SK-N-SH (cell line): Measurements from ENCODE around the gene PDE8A. TPM values are rescaled to one million over a fixed set of nuclear protein-coding genes. Genes with fewer than 3 reads are reported as not detected.
A peak's percentile ranks its signal among the peaks of the same experiment; 100 is the strongest.

Experiments
- CTCF ChIA-PET: fragments of 300-600, 350-600 bp; formaldehyde crosslinking; extraction: SDS; loops from one replicate; lab custom pipeline; 2021; lab: Yijun Ruan, JAX
- POLR2A ChIA-PET: fragments of 350-600 bp; sonication (Branson Sonifier 250); formaldehyde crosslinking; extraction: SDS; loops from one replicate; lab custom pipeline; 2020; ENCODE audit warnings: antibody characterized with exemption, inconsistent platforms; lab: Yijun Ruan, JAX
- DNase-seq: peaks from one replicate; pipeline ENCODE4 v3.0.0; 2012
- H2AFZ ChIP-seq: fragments of 200-600 bp; sonication (generic); 2 replicates; pipeline ENCODE4 v1.8.1; 2016; ENCODE audit warnings: antibody characterized with exemption, mild to moderate bottlenecking, low read depth
- H3F3A ChIP-seq: fragments of 200-600 bp; sonication (generic); replicated peaks from 2 replicates; pipeline ENCODE3; 2016; ENCODE audit warnings: antibody characterized with exemption, mild to moderate bottlenecking; ENCODE audit not compliant: insufficient read depth
- H3K27ac ChIP-seq, 2 experiments: fragments of 200-500 bp in 1 of 2; fragments of 200-600 bp in 1 of 2; sonication (Bioruptor generic) in 1 of 2; sonication (generic), shearing (Covaris generic) in 1 of 2; 2 replicates each; pipeline versions ENCODE4 v1.5.1 to v1.6.1; 2014 to 2016; ENCODE audit warnings: low read depth in 2 of 2, inconsistent platforms in 1 of 2, low read length in 1 of 2, mild to moderate bottlenecking in 1 of 2, mixed read lengths in 1 of 2
- H3K27me3 ChIP-seq: fragments of 200-600 bp; sonication (generic), shearing (Covaris generic); 2 replicates; pipeline ENCODE4 v1.6.1; 2016; ENCODE audit warnings: mixed run types; ENCODE audit not compliant: insufficient read depth
- H3K36me3 ChIP-seq, 2 experiments: fragments of 200-500 bp in 1 of 2; fragments of 200-600 bp in 1 of 2; sonication (Bioruptor generic) in 1 of 2; sonication (generic) in 1 of 2; replicated peaks in 1 of 2; 2 replicates each; pipeline versions ENCODE3 to v1.5.1; 2014 to 2016; ENCODE audit warnings: low read length in 1 of 2, mild to moderate bottlenecking in 1 of 2; ENCODE audit not compliant: insufficient read depth in 2 of 2, control insufficient read depth in 1 of 2
- H3K4me1 ChIP-seq, 2 experiments: fragments of 200-500 bp in 1 of 2; fragments of 200-600 bp in 1 of 2; sonication (Bioruptor generic) in 1 of 2; sonication (generic), shearing (Covaris generic) in 1 of 2; 2 replicates each; pipeline versions ENCODE4 v1.5.1 to v1.6.1; 2014 to 2016; ENCODE audit warnings: low read depth in 1 of 2, low read length in 1 of 2, mixed run types in 1 of 2; ENCODE audit not compliant: insufficient read depth in 2 of 2, control insufficient read depth in 1 of 2
- H3K4me2 ChIP-seq: fragments of 200-600 bp; sonication (generic), shearing (Covaris generic); 2 replicates; pipeline ENCODE4 v1.6.1; 2017; ENCODE audit warnings: mixed run types
- H3K4me3 ChIP-seq, 2 experiments: fragments of 200-500 bp in 1 of 2; fragments of 200-600 bp in 1 of 2; sonication (Bioruptor generic) in 1 of 2; sonication (generic), shearing (Covaris generic) in 1 of 2; 2 replicates each; pipeline versions ENCODE4 v1.5.1 to v1.8.1; 2014 to 2016; ENCODE audit warnings: low read depth in 2 of 2, inconsistent platforms in 1 of 2, low read length in 1 of 2, mild to moderate bottlenecking in 1 of 2, mixed read lengths in 1 of 2, moderate library complexity in 1 of 2
- H3K79me2 ChIP-seq: fragments of 200-600 bp; sonication (generic); 2 replicates; pipeline ENCODE4 v1.8.1; 2017; ENCODE audit warnings: mild to moderate bottlenecking; ENCODE audit not compliant: insufficient read depth
- H3K9ac ChIP-seq: fragments of 200-600 bp; sonication (generic); 2 replicates; pipeline ENCODE4 v1.6.1; 2017; ENCODE audit warnings: mixed run types
- H3K9me2 ChIP-seq: fragments of 200-600 bp; sonication (generic); 2 replicates; pipeline ENCODE4 v1.6.1; 2017; ENCODE audit warnings: mixed run types
- H3K9me3 ChIP-seq: fragments of 200-600 bp; sonication (generic); 2 replicates; pipeline ENCODE4 v1.6.1; 2017; ENCODE audit warnings: mixed run types, mild to moderate bottlenecking, moderate library complexity
- H4K20me1 ChIP-seq: fragments of 200-600 bp; sonication (generic); 2 replicates; pipeline ENCODE4 v1.6.1; 2017; ENCODE audit warnings: mild to moderate bottlenecking, mixed run types; ENCODE audit not compliant: insufficient read depth
- CHD2 ChIP-seq: fragments of 150-350 bp; IDR thresholded peaks from 2 replicates; pipeline ENCODE4 v1.6.1; 2018; ENCODE audit warnings: low read length; ENCODE audit not compliant: partially characterized antibody
- EZH2phosphoT487 ChIP-seq: fragments of 200-600 bp; sonication (generic); IDR thresholded peaks from 2 replicates; pipeline ENCODE4 v1.6.1; 2017; ENCODE audit warnings: low read depth, mixed run types, mild to moderate bottlenecking, antibody characterized with exemption, moderate library complexity, borderline replicate concordance
- FOSL2 ChIP-seq: IDR thresholded peaks from 2 replicates; pipeline ENCODE4 v1.4.0; 2012; ENCODE audit warnings: low read depth, mild to moderate bottlenecking, moderate library complexity, borderline replicate concordance
- JUND ChIP-seq: IDR thresholded peaks from 2 replicates; pipeline ENCODE4 v1.4.0; 2012
- MEF2A ChIP-seq: IDR thresholded peaks from 2 replicates; pipeline ENCODE4 v1.4.0; 2012; ENCODE audit warnings: low read depth, borderline replicate concordance
- MXI1 ChIP-seq: IDR thresholded peaks from 2 replicates; pipeline ENCODE4 v1.6.1; 2012; ENCODE audit warnings: mild to moderate bottlenecking, low read depth, low read length, improper control_type of control experiment
- RAD21 ChIP-seq: IDR thresholded peaks from 2 replicates; pipeline ENCODE4 v1.6.1; 2012; ENCODE audit warnings: mild to moderate bottlenecking, low read length
- RCOR1 ChIP-seq: fragments of 150-350 bp; IDR thresholded peaks from 2 replicates; pipeline ENCODE4 v1.6.1; 2017; ENCODE audit warnings: antibody characterized with exemption, low read length
- TAF1 ChIP-seq: IDR thresholded peaks from 2 replicates; pipeline ENCODE4 v1.6.1; 2012; ENCODE audit warnings: low read depth, mild to moderate bottlenecking, low read length, moderate library complexity, borderline replicate concordance
- YY1 ChIP-seq: IDR thresholded peaks from 2 replicates; pipeline ENCODE4 v1.4.0; 2012; ENCODE audit warnings: low read depth, mild to moderate bottlenecking
- WGBS: methylation state at CpG from one replicate; pipeline ENCODE4 v1.1.6; 2017; ENCODE audit warnings: low lambda C conversion rate; 5-methylcytosine and 5-hydroxymethylcytosine counted together
- polyA plus RNA-seq, 3 experiments: library from polyadenylated mRNA; depleted of rRNA; stranded (reverse); fragments of >200 nt; gene quantifications; 2 replicates each; pipeline ENCODE4 v1.2.3, GENCODE V29; 2012
- TF ChIP-seq, protein P1 (sequence below): fragments of 200-600 bp; sonication (generic); IDR thresholded peaks from 2 replicates; pipeline ENCODE4 v1.6.1; 2017; ENCODE audit warnings: antibody characterized with exemption, mild to moderate bottlenecking, moderate library complexity
- TF ChIP-seq, protein P2 (sequence below): fragments of 150-350 bp; IDR thresholded peaks from 2 replicates; pipeline ENCODE4 v1.6.1; 2016; ENCODE audit warnings: mild to moderate bottlenecking, low read depth, low read length
- TF ChIP-seq, protein P3 (sequence below): IDR thresholded peaks from 2 replicates; pipeline ENCODE4 v1.4.0; 2012; ENCODE audit warnings: low read depth
- TF ChIP-seq, protein P4 (sequence below): IDR thresholded peaks from 2 replicates; pipeline ENCODE4 v1.6.1; 2012; ENCODE audit warnings: mild to moderate bottlenecking, low read depth, low read length, moderate library complexity
- TF ChIP-seq, protein P5 (sequence below): IDR thresholded peaks from 2 replicates; pipeline ENCODE4; 2012

The PDE8A gene
- polyA plus RNA-seq, 1 of the 3 experiments (the other 2 are of a cell fraction) = 13.4 TPM

DNA sequence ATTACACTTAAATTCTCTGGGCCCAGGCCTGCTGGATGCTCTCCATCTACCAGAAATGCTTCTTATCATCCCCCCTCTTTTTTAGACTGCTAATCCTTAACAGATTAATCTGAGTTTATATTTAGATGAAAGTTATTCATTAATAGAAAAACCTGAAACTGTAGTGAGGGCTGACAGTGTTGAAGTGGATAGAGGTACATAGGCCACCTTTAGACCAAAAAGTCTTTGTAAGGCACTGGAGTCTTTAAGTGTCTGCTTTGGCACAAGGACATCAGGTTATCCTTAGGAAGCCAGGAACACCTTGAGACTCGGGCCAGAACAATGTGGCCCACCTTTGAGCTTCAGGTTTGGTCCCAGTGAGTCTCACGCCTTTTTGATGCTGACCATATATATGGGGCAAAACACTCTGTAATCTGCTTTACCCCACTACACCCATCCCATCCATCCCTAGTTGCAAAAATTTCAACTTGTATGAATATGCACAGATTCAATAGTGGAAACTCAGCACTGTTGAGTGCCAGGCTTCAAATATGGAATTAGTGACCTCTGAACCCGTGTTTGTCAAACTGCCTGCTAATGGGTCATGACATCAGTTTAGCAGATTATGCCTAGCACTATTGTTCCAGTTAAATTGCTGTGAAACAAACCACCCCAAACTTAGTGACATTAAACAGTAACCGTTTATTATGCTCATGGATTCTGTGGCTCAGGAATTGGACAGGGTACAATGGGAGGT lies 44.0 kb downstream of the PDE8A start:
- H3K4me3 ChIP-seq = no peak overlapping the region
- no peak overlapping the region for H2AFZ ChIP-seq
- TF ChIP-seq, protein P1, sequence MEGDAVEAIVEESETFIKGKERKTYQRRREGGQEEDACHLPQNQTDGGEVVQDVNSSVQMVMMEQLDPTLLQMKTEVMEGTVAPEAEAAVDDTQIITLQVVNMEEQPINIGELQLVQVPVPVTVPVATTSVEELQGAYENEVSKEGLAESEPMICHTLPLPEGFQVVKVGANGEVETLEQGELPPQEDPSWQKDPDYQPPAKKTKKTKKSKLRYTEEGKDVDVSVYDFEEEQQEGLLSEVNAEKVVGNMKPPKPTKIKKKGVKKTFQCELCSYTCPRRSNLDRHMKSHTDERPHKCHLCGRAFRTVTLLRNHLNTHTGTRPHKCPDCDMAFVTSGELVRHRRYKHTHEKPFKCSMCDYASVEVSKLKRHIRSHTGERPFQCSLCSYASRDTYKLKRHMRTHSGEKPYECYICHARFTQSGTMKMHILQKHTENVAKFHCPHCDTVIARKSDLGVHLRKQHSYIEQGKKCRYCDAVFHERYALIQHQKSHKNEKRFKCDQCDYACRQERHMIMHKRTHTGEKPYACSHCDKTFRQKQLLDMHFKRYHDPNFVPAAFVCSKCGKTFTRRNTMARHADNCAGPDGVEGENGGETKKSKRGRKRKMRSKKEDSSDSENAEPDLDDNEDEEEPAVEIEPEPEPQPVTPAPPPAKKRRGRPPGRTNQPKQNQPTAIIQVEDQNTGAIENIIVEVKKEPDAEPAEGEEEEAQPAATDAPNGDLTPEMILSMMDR = no peak
- TF ChIP-seq MEF2A = no peak
- TF ChIP-seq MXI1 = no peak
- TF ChIP-seq RCOR1 = no peak
- no peak for TF ChIP-seq CHD2
- TF ChIP-seq EZH2phosphoT487 = no peak
- TF ChIP-seq FOSL2 = no peak
- TF ChIP-seq TAF1 = no peak
- TF ChIP-seq, protein P2, sequence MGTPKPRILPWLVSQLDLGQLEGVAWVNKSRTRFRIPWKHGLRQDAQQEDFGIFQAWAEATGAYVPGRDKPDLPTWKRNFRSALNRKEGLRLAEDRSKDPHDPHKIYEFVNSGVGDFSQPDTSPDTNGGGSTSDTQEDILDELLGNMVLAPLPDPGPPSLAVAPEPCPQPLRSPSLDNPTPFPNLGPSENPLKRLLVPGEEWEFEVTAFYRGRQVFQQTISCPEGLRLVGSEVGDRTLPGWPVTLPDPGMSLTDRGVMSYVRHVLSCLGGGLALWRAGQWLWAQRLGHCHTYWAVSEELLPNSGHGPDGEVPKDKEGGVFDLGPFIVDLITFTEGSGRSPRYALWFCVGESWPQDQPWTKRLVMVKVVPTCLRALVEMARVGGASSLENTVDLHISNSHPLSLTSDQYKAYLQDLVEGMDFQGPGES = no peak
- TF ChIP-seq JUND = no peak
- TF ChIP-seq, protein P3, sequence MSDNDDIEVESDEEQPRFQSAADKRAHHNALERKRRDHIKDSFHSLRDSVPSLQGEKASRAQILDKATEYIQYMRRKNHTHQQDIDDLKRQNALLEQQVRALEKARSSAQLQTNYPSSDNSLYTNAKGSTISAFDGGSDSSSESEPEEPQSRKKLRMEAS = no peak
- TF ChIP-seq, protein P4, sequence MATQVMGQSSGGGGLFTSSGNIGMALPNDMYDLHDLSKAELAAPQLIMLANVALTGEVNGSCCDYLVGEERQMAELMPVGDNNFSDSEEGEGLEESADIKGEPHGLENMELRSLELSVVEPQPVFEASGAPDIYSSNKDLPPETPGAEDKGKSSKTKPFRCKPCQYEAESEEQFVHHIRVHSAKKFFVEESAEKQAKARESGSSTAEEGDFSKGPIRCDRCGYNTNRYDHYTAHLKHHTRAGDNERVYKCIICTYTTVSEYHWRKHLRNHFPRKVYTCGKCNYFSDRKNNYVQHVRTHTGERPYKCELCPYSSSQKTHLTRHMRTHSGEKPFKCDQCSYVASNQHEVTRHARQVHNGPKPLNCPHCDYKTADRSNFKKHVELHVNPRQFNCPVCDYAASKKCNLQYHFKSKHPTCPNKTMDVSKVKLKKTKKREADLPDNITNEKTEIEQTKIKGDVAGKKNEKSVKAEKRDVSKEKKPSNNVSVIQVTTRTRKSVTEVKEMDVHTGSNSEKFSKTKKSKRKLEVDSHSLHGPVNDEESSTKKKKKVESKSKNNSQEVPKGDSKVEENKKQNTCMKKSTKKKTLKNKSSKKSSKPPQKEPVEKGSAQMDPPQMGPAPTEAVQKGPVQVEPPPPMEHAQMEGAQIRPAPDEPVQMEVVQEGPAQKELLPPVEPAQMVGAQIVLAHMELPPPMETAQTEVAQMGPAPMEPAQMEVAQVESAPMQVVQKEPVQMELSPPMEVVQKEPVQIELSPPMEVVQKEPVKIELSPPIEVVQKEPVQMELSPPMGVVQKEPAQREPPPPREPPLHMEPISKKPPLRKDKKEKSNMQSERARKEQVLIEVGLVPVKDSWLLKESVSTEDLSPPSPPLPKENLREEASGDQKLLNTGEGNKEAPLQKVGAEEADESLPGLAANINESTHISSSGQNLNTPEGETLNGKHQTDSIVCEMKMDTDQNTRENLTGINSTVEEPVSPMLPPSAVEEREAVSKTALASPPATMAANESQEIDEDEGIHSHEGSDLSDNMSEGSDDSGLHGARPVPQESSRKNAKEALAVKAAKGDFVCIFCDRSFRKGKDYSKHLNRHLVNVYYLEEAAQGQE = no peak
- no peak for TF ChIP-seq YY1
- TF ChIP-seq, protein P5, sequence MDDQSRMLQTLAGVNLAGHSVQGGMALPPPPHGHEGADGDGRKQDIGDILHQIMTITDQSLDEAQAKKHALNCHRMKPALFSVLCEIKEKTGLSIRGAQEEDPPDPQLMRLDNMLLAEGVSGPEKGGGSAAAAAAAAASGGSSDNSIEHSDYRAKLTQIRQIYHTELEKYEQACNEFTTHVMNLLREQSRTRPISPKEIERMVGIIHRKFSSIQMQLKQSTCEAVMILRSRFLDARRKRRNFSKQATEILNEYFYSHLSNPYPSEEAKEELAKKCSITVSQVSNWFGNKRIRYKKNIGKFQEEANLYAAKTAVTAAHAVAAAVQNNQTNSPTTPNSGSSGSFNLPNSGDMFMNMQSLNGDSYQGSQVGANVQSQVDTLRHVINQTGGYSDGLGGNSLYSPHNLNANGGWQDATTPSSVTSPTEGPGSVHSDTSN = no peak
- no peak for TF ChIP-seq RAD21
- DNase-seq = no peak
- peaks cover 89% of the 10 kb centered on the region for H3K79me2 ChIP-seq
- POLR2A ChIA-PET = no interaction called here
- no peaks in the 10 kb centered on the region for H3K27me3 ChIP-seq
- peaks cover 42% of the 10 kb centered on the region for H4K20me1 ChIP-seq
- H3K4me1 ChIP-seq = peaks cover 23 to 30% of the 10 kb centered on the region in 2 experiments
- CTCF ChIA-PET = interaction anchor here (1.5 kb wide), 2 partner anchors 18 to 70 kb away, joined by 3 to 6 read pairs; no protein-coding TSS in a partner anchor
- H3K9ac ChIP-seq = no peak overlapping the region
- no peaks in the 10 kb centered on the region for H3K9me2 ChIP-seq
- no peaks in the 10 kb centered on the region for H3K9me3 ChIP-seq
- H3K4me2 ChIP-seq = no peak overlapping the region
- peak overlapping the region in 1 of 2 experiments; percentile 58; a peak in 2 of 4 replicates for H3K27ac ChIP-seq
- peaks cover 10% of the 10 kb centered on the region for H3F3A ChIP-seq
- WGBS = 89% methylated on average over 4 of the region's 4 CpGs
- no peaks in the 10 kb centered on the region for H3K36me3 ChIP-seq
